MCF 10A (cell line): ENCODE measurements around the gene IMPG1. TPM values are rescaled to one million over a fixed set of nuclear protein-coding genes. Genes with fewer than 3 reads are reported as not detected.

ENCODE experiments used
- BruUV-seq: library from RNA; stranded (reverse); fragments of 400-500 nt; replicated peaks from 2 replicates; lab custom pipeline; 2021; lab: Mats Ljungman, UMichigan
- CTCF ChIA-PET: fragments of 300-600 bp; sonication (Branson Sonifier 250); formaldehyde crosslinking; extraction: SDS; loops from one replicate; lab custom pipeline; 2021; ENCODE audit warnings: antibody characterized with exemption, inconsistent platforms; lab: Yijun Ruan, JAX
- POLR2A ChIA-PET: fragments of 300-600, 350-650 bp; sonication (Branson Sonifier 250); formaldehyde crosslinking; extraction: SDS; loops from one replicate; lab custom pipeline; 2020; ENCODE audit warnings: antibody characterized with exemption, inconsistent platforms; lab: Yijun Ruan, JAX
- DNase-seq: peaks from one replicate; pipeline ENCODE4 v3.0.0-alpha.2; 2018; ENCODE audit not compliant: unreplicated experiment
- H3K27ac Mint-ChIP-seq: one replicate; pipeline ENCODE4 v1.8.0; 2022; ENCODE audit warnings: mild to moderate bottlenecking, low read depth, mixed read lengths; ENCODE audit not compliant: unreplicated experiment
- H3K27me3 Mint-ChIP-seq: one replicate; pipeline ENCODE4 v1.8.0; 2022; ENCODE audit warnings: mixed read lengths; ENCODE audit not compliant: insufficient read depth, unreplicated experiment
- H3K36me3 Mint-ChIP-seq: one replicate; pipeline ENCODE4 v1.8.0; 2022; ENCODE audit warnings: mild to moderate bottlenecking, moderate library complexity, mixed read lengths; ENCODE audit not compliant: insufficient read depth, unreplicated experiment
- H3K4me1 Mint-ChIP-seq: one replicate; pipeline ENCODE4 v1.8.0; 2022; ENCODE audit warnings: mixed read lengths; ENCODE audit not compliant: insufficient read depth, unreplicated experiment
- H3K4me3 Mint-ChIP-seq: one replicate; pipeline ENCODE4 v1.8.0; 2022; ENCODE audit warnings: mild to moderate bottlenecking, moderate library complexity, mixed read lengths; ENCODE audit not compliant: unreplicated experiment
- H3K9me3 Mint-ChIP-seq: one replicate; pipeline ENCODE4 v1.8.0; 2022; ENCODE audit warnings: mixed read lengths; ENCODE audit not compliant: unreplicated experiment
- CTCF ChIP-seq: fragments of 200-600 bp; IDR thresholded peaks from one replicate; pipeline ENCODE4 v1.8.0; 2022; ENCODE audit warnings: antibody characterized with exemption, mild to moderate bottlenecking; ENCODE audit not compliant: unreplicated experiment
- intact Hi-C: fragments of 100-400 bp; cut with micrococcal nuclease; formaldehyde crosslinking; loops from 2 replicates; pipeline ENCODE4 v1.14.1; 2022
- total RNA-seq: library from RNA; stranded (reverse); gene quantifications from 2 replicates; pipeline ENCODE4 v1.2.3, GENCODE V29; 2022

Gene IMPG1
- total RNA-seq, 1 experiment from 2014 or later: not detected

GRCh38 chr6:75943381-75943780, 129.1 kb downstream of the IMPG1 start:
- BruUV-seq: no TSS peak
- intact Hi-C loops: no loop called here
- H3K27ac Mint-ChIP-seq: no peak overlapping the region
- TF ChIP-seq CTCF: no peak
- H3K4me3 Mint-ChIP-seq: no peak overlapping the region
- no peaks in the 10 kb centered on the region for H3K9me3 Mint-ChIP-seq
- peaks cover 4% of the 10 kb centered on the region for H3K36me3 Mint-ChIP-seq
- no peaks in the 10 kb centered on the region for H3K4me1 Mint-ChIP-seq
- H3K27me3 Mint-ChIP-seq: no peaks in the 10 kb centered on the region
- ChIA-PET POLR2A (no interaction called here), CTCF (interaction anchor here (0.9 kb wide), 1 partner anchor 9 kb away, joined by 6 read pairs; no protein-coding TSS in a partner anchor)
- no peak for DNase-seq

GRCh38 chr6:75941509-75941908, 131.0 kb downstream of the IMPG1 start:
- BruUV-seq: no TSS peak
- intact Hi-C loops: no loop called here
- H3K9me3 Mint-ChIP-seq: no peaks in the 10 kb centered on the region
- TF ChIP-seq CTCF: no peak
- no peaks in the 10 kb centered on the region for H3K4me1 Mint-ChIP-seq
- DNase-seq: no peak
- H3K36me3 Mint-ChIP-seq: peaks cover 4% of the 10 kb centered on the region
- H3K4me3 Mint-ChIP-seq: no peak overlapping the region
- no peak overlapping the region for H3K27ac Mint-ChIP-seq
- CTCF ChIA-PET: no interaction called here
- POLR2A ChIA-PET: no interaction called here
- no peaks in the 10 kb centered on the region for H3K27me3 Mint-ChIP-seq

- CTCF ChIA-PET: interaction anchor here (0.5 to 0.9 kb wide), 4 partner anchors 455 to 921 kb away, joined by 3 to 4 read pairs (median 4); no protein-coding TSS in a partner anchor
- H3K9me3 Mint-ChIP-seq: no peaks in the 10 kb centered on the region
- intact Hi-C loops: no loop called here
- H3K4me1 Mint-ChIP-seq: no peaks in the 10 kb centered on the region
- no peak for DNase-seq
- BruUV-seq: no TSS peak
- no peaks in the 10 kb centered on the region for H3K27me3 Mint-ChIP-seq
- POLR2A ChIA-PET: no interaction called here
- no peak for TF ChIP-seq CTCF
- H3K4me3 Mint-ChIP-seq: no peak overlapping the region
- no peak overlapping the region for H3K27ac Mint-ChIP-seq
- peaks cover 4% of the 10 kb centered on the region for H3K36me3 Mint-ChIP-seq
Measured at GRCh38 chr6:75940564-75940963, 131.9 kb downstream of the IMPG1 start.

GRCh38 chr6:75937846-75938245, 134.6 kb downstream of the IMPG1 start:
- H3K27me3 Mint-ChIP-seq: no peaks in the 10 kb centered on the region
- TF ChIP-seq CTCF: no peak
- H3K36me3 Mint-ChIP-seq: peaks cover 4% of the 10 kb centered on the region
- no TSS peak for BruUV-seq
- H3K27ac Mint-ChIP-seq: no peak overlapping the region
- intact Hi-C loops: loop anchor here (5.0 to 10.0 kb wide), 2 partner anchors 394 to 677 kb away; no protein-coding TSS in a partner anchor
- no peak overlapping the region for H3K4me3 Mint-ChIP-seq
- DNase-seq: no peak
- POLR2A ChIA-PET: no interaction called here
- CTCF ChIA-PET: interaction anchor here (0.7 kb wide), 1 partner anchor 513 kb away, joined by 3 read pairs; no protein-coding TSS in a partner anchor
- no peaks in the 10 kb centered on the region for H3K9me3 Mint-ChIP-seq
- peaks cover 10% of the 10 kb centered on the region for H3K4me1 Mint-ChIP-seq
